AG09309 (cell line): Measurements from ENCODE around the gene OR4K13.

Experiments used
- DNase-seq: peaks from one replicate; pipeline ENCODE4 v3.0.0-alpha.2; 2010; ENCODE audit warnings: low read depth
- H3K4me3 ChIP-seq: 2 replicates; pipeline ENCODE4 v1.5.1; 2011; ENCODE audit warnings: mild to moderate bottlenecking, low read depth, low read length, moderate library complexity; ENCODE audit not compliant: control insufficient read depth
- CTCF ChIP-seq: IDR thresholded peaks from 2 replicates; pipeline ENCODE4 v1.5.1; 2011; ENCODE audit warnings: mild to moderate bottlenecking, low read depth, low read length, inconsistent platforms; ENCODE audit not compliant: insufficient read depth, control insufficient read depth; ENCODE audit errors: missing control alignments

The OR4K13 gene

GRCh38 chr14:20035938-20036337 lies at the start of gene OR4K13:
Gene OR4K13, minus strand, starts transcription at chr14:20036038. Its CDS starts 1,280 bp downstream, at chr14:20034758.
- DNase-seq: no peak
- no peak within 1 kb of the TSS for H3K4me3 ChIP-seq
- TF ChIP-seq CTCF: no peak

- no peak for DNase-seq
- no peak for TF ChIP-seq CTCF
- H3K4me3 ChIP-seq: no peak within 1 kb of the TSS
Measured at GRCh38 chr14:20059745-20060144, 23.9 kb upstream of the OR4K13 start, which contains the start of gene OR4L1. Gene OR4L1, plus strand, starts transcription at chr14:20060045. Its CDS starts 0 bp downstream, at chr14:20060045.

GRCh38 chr14:20048202-20048601 lies 12.4 kb upstream of the OR4K13 start:
- no peak overlapping the region for H3K4me3 ChIP-seq
- no peak for DNase-seq
- no peak for TF ChIP-seq CTCF

GRCh38 chr14:20044243-20044642 lies 8.4 kb upstream of the OR4K13 start:
- no peak for DNase-seq
- H3K4me3 ChIP-seq: no peak overlapping the region

GRCh38 chr14:20035449-20035848 lies 389 bp downstream of the OR4K13 start:
- H3K4me3 ChIP-seq: no peak overlapping the region
- no peak for DNase-seq
- no peak for TF ChIP-seq CTCF

More at GRCh38 chr14:20044243-20044642, 8.4 kb upstream of the OR4K13 start:
- no peak for TF ChIP-seq CTCF

- no peak for TF ChIP-seq CTCF
- no peak overlapping the region for H3K4me3 ChIP-seq
- no peak for DNase-seq
Measured at GRCh38 chr14:20031058-20031457, 4.8 kb downstream of the OR4K13 start.
